Globus pallidus (tissue), 1 donor: ENCODE measurements around the gene SRR.
A peak's percentile ranks its signal among the peaks of the same experiment; 100 is the strongest.

Experiments
- DNase-seq: peaks from one replicate; pipeline ENCODE4 v3.0.0-alpha.2; 2015; ENCODE audit warnings: low spot score

Gene SRR

DNA sequence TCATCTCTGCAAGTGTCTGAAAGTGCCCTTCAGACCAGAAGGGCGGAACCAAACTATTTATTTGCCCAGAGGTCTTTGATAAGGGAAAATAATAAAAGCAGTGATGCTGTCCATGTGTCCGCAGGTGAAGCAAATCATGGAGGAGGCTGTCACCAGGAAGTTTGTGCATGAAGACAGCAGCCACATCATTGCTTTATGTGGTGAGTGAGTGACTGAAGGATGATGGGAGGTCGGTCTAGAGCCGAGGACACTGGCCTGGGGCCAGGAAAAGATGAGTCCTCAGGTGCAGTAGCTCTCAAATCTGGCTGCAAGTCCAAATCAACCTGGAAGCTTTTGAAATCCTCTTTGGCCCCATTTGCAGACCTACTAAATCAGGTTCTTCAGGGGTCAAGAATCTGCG lies 39.7 kb downstream of the SRR start:
- DNase-seq = no peak

DNA sequence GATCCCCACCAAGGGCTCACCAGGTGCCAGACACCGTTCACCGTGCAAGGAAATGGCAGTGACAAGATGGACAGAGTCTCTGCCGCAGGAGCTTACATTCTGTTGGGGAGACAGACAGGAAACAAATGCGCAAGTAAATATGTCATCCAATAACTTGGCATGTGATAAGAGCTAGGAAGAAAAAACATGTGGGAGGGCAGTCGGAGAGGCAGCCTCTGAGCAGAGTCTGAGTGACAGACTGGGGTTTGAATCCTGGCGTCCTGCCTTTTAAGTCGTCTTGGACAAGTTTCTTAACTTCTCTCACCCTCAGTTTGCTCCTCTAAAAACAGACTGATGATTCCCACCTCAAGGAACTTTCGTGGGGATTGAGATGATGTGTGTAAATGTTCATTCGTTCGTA lies 40.8 kb downstream of the SRR start:
- no peak for DNase-seq

DNA sequence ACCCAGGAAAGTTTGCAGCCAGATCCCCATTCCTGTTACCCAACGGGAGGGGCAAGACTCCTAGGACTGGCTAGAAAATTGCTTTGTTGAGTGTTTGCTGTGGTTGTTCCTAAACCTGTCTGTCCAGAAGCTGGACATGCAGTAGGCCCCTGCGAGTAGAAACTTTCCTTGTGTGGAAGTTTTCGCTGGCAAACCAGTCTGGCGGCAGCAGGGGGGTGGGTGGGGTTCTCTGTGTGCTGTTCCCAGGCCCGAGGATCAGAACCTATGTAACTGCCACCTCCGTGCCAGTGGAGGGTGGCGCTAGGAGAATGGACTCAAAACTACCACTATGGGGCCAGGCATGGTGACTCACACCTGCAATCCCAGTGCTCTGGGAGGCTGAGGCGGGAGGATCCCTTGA lies 42.7 kb downstream of the SRR start:
- DNase-seq = no peak

DNA sequence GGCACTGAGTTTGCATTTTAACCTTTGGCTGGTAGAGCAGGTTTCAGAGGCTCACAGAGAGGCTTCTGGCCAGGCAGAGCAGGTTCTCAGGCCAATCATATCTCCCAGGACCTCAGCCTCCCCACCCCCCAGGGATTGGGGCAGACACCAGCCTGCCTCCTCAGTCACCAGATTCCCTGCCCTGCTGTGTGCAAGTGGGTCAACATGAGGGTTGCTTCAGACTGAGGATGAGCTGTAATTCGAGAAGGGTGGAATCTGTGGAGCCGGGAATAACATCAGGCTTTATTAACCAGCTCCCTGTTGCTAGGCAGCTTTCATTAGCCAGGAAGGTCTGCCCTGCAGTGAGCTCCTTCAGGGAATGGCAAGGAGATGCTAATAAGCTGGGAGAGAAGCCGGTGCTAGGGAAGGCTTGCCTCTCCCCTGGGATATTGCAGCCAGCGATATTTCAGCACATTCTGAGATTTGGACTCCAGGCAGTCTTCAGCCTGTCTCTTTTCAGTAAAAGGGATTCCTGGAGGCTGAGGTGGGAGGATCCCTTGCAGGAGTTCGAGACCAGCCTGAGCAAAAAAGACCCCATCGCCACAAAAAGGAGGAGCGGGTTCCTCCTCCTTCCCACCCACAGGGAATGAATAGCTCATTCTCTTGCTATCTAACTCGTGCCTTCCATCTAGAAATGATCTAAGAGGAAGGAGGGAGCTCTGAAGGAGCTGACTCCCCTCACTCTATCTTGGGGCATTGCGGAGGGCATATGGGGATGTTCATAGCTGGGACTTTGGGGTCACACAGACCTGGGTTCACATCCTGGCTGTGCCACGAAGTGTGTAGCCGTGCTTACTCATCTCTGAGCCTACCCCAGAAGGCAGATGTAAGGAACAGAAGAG lies 44.3 kb downstream of the SRR start:
- peak; percentile 43 for DNase-seq

DNA sequence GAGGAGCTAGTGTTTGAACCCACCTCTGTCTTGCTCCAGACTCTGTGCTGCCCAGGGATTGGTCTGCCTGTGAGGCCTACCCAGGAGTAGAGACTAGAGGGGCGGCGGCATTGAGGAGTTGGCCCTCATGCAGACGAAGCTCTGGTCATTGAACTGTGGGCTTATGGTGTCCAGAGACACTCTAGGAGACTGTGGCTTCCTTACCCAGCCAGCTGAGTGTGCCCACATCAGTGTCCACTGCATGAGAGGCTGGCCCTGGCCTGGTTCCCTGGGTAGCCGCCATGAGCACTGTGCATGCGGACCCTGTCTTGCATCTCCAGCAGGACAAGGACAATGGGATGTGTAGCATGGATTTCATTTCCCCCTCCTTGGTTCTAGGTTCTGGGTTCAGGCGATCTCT lies 47.5 kb downstream of the SRR start:
- DNase-seq = no peak

DNA sequence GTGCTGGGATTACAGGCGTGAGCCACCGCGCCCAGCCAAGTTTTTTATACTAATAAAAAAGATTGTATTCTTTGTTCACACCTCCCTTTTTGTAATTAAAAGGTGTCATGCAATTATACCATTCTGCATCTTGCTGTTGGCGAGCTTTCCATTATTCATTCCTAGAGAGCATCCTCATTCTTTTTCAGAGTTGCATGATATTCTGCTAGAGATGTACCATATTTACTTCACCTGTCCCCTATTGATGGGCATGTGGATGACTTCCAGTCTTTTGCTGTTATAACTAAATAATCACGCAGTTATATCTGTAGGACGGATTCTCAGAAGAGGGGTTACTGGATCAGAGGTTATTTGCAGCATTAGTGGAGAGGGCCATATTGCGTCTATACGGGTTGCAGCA lies 50.6 kb downstream of the SRR start:
- no peak for DNase-seq

DNA sequence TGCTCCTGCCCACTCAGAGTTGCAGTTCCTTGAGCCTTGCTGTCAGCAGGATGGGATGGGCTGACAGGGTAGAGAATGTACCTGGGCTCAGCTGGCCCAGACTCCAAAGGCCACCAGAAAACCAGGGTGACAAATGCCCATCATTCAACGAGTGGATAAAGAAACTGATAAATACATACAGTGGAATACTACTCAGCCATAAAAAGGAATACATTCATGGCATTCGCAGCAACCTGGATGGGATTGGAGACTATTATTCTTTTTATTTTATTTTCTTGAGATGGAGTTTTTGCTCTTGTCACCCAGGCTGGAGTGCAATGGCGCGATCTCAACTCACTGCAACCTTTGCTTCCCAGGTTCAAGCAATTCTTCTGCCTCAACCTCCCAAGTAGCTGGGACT lies 53.5 kb downstream of the SRR start:
- DNase-seq = no peak

DNA sequence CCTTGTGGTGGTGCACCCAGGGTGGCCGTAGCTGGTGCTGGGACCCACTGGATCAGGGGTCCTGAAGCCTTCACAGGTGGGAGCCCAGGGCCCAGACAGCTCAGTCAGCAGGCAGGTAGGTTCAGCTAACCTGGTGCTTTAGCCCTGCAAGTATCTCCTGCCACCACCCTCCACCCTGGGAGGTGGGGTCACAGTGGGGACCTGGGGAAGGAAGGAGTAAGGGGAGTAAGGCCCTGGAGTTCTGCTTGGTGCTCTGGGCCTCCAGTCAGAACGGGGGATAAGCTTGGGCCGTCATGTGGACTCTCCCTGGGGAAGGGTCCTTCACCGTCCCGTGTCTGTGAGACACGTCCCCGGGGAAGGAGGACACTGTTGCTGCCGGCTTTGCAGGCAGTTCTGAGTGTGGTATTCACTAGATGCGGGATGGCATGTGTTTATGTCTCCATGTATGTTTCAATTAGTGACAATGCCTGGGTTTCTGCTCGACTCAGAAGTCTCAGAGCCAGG lies 54.2 kb downstream of the SRR start:
- no peak for DNase-seq

DNA sequence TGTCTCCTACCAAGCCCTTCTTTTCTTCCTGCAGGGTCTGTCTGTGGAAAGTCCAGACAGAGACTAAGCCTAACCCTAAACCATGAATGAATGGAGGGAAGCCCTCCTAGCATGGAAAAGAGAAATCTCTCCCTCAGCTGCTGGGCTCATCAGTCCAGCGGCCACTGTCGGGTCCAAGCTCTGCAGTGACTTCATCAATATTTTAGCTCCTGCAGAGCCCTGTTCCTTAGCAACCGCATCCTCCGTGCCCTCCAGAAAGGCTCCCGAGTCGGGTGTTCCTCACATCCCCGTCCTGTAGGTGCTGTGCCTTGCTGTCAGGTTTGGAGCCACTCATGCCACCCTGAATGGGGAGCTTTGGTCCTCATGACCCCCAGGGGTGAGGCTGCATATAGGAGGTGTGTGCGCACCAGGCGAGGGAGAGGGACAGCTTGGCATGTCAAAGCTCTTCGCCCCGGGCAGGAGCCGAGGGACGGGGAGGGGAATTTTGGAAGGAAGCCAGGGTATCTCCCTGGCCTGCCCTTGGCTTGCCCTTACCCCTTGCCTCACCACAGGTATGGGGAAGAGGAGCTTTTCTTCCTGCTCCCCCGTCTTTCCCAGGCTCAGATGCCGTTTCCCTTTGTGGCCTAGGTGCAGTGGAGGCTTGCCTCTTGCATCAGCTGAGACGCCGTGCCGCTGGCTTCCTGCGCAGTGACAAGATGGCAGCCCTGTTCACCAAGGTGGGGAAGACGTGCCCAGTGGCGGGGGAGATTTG lies 57.4 kb downstream of the SRR start:
- DNase-seq = no peak

DNA sequence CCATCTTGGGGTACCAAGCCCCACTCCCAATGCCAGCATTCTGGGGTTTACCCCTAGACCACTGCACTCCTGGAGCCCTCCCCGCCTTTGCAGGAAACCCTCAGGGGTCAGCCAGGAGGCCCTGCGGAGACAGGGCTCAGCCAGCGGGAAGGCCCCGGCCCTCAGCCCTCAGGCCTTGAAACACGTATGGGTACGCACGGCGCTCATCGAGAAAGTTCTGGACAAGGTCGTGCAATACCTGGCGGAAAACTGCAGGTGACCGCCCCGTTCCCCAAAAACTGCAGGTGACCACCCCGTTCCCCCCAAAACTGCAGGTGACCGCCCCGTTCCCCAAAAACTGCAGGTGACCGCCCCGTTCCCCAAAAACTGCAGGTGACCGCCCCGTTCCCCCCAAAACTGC lies 58.3 kb downstream of the SRR start:
- DNase-seq = no peak

DNA sequence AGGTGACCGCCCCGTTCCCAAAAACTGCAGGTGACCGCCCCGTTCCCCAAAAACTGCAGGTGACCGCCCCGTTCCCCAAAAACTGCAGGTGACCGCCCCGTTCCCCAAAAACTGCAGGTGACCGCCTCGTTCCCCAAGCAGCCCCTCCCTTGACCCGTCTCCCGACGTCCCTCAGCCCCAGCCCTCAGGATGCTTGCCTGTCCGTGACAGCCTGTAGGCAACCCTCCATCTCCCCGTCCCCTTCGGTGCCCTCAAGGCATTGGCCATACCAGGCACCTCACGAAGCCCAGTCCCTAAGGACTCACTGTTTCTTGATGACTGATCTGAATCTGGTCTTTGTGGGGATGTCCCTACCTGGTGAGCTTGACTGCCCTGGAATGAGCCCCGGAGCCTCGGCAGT lies 58.7 kb downstream of the SRR start:
- DNase-seq = no peak

DNA sequence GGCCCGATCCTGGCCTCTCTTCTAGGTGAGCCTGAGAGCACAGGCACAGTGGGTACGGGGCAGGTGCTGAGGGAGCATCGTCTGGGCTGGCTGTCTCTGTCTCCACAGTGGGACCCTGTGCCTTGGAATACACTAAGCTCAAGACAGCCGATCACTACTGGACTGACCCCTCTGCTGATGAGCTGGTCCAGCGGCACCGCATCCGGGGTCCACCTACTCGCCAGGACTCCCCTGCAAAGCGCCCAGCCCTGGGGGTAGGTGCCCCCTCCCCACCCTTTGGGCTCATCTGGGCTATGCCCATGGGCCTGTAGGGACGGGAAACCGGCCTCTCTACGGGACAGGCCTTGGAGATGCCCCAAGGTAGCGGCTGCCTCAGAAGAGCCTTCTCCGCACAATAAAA lies 59.1 kb downstream of the SRR start:
- DNase-seq = no peak

DNA sequence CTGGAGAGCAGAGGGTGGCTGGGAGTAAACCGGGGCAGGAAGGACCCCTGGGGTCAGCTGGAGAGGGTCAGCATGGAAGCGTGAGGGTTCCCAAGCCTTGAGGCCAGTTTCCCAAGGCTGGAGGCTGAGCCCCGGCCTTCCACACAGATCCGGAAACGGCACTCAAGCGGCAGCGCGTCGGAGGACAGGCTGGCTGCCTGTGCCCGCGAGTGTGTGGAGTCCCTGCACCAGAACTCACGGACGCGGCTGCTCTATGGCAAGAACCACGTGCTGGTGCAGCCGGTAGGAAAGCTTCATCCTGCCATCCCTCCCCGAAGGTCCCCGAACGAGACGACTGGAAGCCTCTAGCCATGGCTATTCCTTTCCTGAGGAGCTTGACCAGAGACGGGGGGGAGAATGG lies 59.6 kb downstream of the SRR start:
- no peak for DNase-seq

DNA sequence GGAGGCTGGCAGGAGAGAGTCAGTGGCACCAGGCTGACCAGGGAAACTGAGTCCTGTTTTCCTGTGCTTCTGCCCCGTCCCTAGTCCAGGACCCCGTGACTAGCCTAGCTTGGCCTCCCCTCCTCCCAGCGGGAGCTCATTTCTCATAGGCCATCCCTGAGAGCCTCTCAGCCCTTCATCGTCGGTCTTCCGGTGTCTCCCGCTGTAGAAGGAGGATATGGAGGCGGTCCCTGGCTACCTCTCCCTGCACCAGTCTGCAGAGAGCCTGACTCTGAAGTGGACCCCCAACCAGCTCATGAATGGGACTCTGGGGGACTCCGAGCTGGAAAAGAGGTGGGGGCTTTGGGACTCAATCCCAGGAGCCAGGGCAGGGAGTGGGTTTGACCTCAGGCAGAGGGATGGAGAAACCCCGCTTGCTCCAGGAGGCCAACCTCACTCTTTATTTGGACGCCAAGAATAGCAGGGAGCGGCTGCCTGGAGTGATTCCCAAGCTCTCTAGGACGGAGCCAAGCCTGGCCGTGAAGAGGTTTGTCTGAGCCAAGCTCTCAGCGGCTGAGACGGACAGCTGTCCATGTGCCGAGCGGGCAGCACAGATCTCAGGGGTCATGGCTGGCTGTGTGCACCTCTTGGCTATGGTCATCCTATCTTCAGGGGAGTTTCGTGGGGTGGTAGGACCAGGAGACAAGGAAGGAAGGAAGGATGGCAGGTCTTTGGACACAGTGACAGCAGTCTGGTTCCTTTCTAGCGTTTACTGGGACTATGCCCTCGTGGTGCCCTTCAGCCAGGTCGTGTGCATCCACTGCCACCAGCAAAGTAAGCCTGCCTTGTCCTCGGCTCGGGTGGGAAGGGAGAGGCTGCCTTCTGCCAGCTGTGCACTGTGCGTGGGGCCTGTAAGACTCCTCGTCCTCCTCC lies 60.4 kb downstream of the SRR start:
- DNase-seq = peak; percentile 20

DNA sequence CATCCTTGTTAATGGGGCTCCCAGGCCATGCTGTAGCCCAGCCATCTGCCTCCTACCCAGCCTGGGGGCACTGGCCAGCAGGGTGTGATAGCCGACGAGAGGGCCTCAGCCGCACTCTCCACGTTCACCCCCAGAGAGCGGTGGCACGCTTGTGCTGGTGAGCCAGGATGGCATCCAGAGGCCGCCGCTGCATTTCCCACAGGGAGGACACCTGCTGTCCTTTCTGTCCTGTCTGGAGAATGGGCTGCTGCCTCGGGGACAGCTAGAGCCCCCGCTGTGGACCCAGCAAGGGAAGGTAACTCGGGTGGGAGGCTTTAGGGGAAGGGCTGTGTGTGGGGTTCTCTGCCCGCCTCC lies 61.0 kb downstream of the SRR start:
- DNase-seq = no peak

DNA sequence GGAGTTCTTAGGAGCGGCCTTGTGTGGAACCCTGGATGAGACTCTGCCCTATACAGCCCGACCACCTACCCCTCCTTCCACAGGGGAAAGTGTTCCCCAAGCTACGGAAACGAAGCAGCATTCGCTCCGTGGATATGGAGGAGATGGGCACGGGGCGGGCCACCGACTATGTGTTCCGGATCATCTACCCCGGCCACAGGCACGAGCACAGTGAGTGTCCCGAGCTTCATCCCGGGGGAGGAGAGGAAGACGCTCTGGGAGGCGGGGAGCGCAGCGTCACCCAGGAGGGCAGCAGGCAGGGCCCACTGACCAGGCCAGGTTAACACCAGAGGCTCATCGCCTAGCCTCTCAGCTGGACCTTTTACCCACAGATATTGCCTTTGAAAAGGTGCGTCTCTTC lies 61.4 kb downstream of the SRR start:
- no peak for DNase-seq

DNA sequence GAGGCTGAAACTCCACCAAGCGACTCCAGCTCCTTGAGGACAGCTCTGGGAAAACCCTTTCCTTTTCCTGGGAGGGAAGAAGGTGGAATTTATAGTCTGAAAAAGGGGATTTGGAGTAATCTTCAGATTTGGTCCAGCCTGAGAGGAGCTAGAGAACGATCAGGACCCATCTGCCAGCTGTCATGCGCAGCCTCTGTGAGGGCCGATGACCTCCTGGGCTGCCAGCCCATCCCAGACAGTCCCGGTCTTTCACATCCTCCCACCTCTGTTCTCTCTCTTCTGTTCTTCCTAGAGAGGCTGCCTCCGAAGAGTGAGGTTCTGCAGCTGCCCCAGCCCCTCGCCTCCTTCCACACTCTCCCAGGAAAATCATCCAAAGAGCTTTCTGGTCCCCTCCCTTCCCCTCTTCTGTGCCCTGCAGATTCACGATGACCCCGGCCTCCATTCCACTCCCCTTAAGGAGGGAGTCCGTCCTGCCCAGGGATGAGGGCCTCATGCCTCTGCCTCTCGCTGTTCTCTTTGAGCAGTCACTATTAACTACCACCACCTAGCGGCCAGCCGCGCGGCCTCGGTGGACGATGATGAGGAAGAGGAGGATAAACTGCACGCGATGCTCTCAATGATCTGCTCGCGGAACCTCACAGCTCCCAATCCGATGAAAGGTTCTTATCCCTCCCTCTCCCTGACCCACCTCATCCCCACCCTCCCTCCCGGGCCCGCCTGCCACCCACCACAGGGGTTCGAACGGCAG lies 63.2 kb downstream of the SRR start:
- peak; percentile 14 for DNase-seq

DNA sequence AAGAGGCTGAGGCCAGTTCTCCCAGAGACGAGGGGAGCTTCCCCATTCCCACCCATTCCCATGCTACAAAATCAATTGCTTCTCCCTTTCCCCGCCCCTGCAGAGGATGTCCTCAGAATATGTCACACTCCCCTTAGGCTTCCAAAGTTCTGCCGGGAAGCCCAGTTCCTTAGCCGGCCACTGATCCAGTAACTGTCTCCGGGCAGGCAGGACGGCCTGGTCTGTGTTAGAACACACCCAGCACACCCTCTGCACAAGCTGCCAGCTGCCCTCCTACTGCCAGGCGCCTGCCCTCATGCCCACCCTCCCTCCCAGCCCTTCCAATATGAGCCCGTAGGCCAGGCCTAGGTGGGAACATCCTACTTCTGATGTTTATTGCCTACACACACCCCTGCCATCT lies 64.6 kb downstream of the SRR start:
- DNase-seq = no peak

DNA sequence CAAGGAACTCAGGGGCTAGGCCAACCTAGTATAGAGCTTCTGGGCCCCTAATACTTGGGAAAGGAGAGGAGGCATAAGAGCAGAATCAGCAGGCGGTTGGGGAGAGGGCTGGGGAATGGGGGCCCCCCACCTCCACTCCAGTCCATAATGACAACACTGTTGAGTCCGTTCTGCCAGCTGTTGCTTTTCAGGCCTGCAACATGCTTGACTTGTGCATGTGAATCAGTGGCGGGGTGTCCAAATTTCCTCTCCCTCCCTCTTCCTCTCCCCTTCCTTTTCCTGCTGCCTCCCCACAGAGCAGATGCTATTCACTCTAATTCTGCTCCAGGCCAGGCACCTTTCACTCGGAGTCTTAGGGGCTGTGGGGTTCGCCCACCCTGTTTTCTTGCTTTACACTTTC lies 65.3 kb downstream of the SRR start:
- DNase-seq = no peak

DNA sequence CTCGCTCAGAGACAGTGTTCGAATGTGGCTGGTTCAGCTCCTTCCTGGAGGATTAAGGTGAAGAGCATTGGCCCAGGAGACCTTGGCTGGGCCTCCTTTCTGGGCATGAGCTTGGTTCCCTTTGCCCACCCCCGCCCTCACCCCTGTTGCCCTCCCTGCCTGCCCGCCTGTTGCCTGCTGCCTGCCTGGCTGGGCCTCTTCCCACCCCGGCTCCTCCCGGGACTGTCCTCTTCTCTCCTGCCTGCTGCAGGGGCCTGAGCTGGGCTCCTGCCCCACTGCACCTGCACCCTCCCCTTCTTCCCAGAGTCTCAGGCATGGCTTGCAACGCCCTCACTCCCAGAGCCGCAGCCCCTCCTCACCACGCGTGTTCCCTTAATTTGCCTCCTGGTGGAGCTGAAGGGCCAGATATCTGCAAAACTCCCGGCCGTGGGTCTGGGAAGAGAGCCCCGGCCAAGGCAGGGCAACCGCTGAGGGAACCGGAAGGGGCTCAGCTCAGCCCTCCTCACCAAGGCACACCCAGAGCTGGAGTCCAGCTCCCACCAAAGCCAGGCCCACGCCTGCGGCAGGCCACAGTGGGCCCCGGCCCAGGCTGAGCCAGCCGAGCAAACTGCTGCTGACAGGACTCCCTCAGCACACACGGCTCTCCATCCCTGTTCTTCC lies 65.9 kb downstream of the SRR start:
- no peak for DNase-seq

DNA sequence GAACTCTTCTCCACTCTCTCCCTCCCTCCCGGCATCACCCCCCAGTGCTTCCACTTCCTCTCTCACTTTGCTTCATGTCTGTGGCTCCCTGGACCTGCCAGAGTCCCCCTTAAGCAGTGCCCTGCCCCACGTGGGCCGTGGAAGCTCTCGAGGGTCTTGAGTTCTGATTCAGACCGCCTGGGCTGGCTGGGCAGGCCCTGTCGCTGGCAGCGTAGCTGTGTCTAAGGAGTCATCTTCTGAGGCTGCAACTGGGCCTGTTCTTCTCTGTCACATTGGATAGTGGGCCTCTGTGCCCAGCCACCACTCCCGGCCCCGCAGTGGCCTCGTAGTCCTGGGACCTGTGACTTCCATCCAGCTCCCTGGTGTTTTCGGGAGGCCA lies 66.5 kb downstream of the SRR start:
- DNase-seq = no peak
